CD14-positive monocyte (primary cell): ENCODE measurements around the gene KLC4. TPM values are rescaled to one million over a fixed set of nuclear protein-coding genes. Genes with fewer than 3 reads are reported as not detected.

Experiments used
- DNase-seq, 3 donors: peaks; one replicate each; pipeline ENCODE4 v3.0.0-alpha.2; 2011 to 2022
- H2AFZ ChIP-seq: 2 replicates; pipeline ENCODE4 v1.6.0; 2012; ENCODE audit warnings: mild to moderate bottlenecking, low read depth, low read length, inconsistent platforms; ENCODE audit not compliant: insufficient read depth, poor library complexity, severe bottlenecking
- H3K27ac ChIP-seq, 2 donors: 1 replicate in 1 of 2; 2 replicates in 1 of 2; pipeline ENCODE4 v1.5.1; 2012 to 2013; ENCODE audit warnings: low read length in 2 of 2, control low read depth in 1 of 2, inconsistent platforms in 1 of 2, low read depth in 1 of 2, mild to moderate bottlenecking in 1 of 2
- H3K27me3 ChIP-seq, 2 donors: one replicate each; pipeline versions ENCODE4 v1.6.0 to v1.6.1; 2011 to 2013; ENCODE audit warnings: low read length in 2 of 2; ENCODE audit not compliant: control insufficient read depth in 2 of 2, insufficient read depth in 2 of 2
- H3K36me3 ChIP-seq, 2 donors: replicated peaks in 1 of 2; 1 replicate in 1 of 2; 2 replicates in 1 of 2; pipeline versions ENCODE4 v1.5.1 to v1.6.1; 2012 to 2013; ENCODE audit warnings: low read length in 2 of 2, control low read depth in 1 of 2, inconsistent platforms in 1 of 2, mild to moderate bottlenecking in 1 of 2; ENCODE audit not compliant: insufficient read depth in 2 of 2, control insufficient read depth in 1 of 2
- H3K4me1 ChIP-seq, 2 donors: 1 replicate in 1 of 2; 2 replicates in 1 of 2; pipeline versions ENCODE4 v1.5.1 to v1.6.1; 2012 to 2013; ENCODE audit warnings: low read length in 2 of 2, control low read depth in 1 of 2, inconsistent platforms in 1 of 2, mild to moderate bottlenecking in 1 of 2, moderate library complexity in 1 of 2; ENCODE audit not compliant: insufficient read depth in 2 of 2, control insufficient read depth in 1 of 2
- H3K4me2 ChIP-seq: replicated peaks from 2 replicates; pipeline ENCODE3; 2012; ENCODE audit warnings: low read length, moderate library complexity, mild to moderate bottlenecking; ENCODE audit not compliant: poor library complexity, severe bottlenecking; ENCODE audit errors: extremely low read depth
- H3K4me3 ChIP-seq, 3 experiments: fragments of 200-600 bp in 1 of 3; sonication (generic) in 1 of 3; replicated peaks in 1 of 3; 1 replicate in 2 of 3; 2 replicates in 1 of 3; pipeline ENCODE4 v1.5.1; 2011 to 2013; ENCODE audit warnings: low read length in 3 of 3, mild to moderate bottlenecking in 3 of 3, control low read depth in 2 of 3, low read depth in 2 of 3, inconsistent platforms in 1 of 3, moderate library complexity in 1 of 3
- H3K79me2 ChIP-seq: 2 replicates; pipeline ENCODE4 v1.6.0; 2012; ENCODE audit warnings: mild to moderate bottlenecking, control low read depth, inconsistent platforms, low read length, moderate library complexity; ENCODE audit not compliant: insufficient read depth
- H3K9ac ChIP-seq: 2 replicates; pipeline ENCODE4 v1.6.0; 2017; ENCODE audit warnings: low read length, mild to moderate bottlenecking; ENCODE audit not compliant: insufficient read depth, poor library complexity, severe bottlenecking
- H3K9me3 ChIP-seq, 2 donors: replicated peaks in 1 of 2; 1 replicate in 1 of 2; 2 replicates in 1 of 2; pipeline versions ENCODE4 v1.5.1 to v1.6.1; 2012 to 2013; ENCODE audit warnings: low read length in 2 of 2, control low read depth in 1 of 2; ENCODE audit not compliant: control insufficient read depth in 1 of 2, insufficient read depth in 1 of 2
- H4K20me1 ChIP-seq: 2 replicates; pipeline ENCODE4 v1.6.0; 2012; ENCODE audit warnings: mild to moderate bottlenecking, low read length, control low read depth, moderate library complexity; ENCODE audit not compliant: insufficient read depth
- H3K27ac Mint-ChIP-seq, 7 donors: one replicate each; pipeline ENCODE4 v1.8.0; 2020; ENCODE audit warnings: mild to moderate bottlenecking in 7 of 7, mixed read lengths in 7 of 7, moderate library complexity in 6 of 7, inconsistent platforms in 2 of 7
- H3K27me3 Mint-ChIP-seq, 3 donors: one replicate each; pipeline ENCODE4 v1.8.0; 2021 to 2022; ENCODE audit warnings: low read depth in 3 of 3, mild to moderate bottlenecking in 3 of 3, mixed read lengths in 3 of 3, moderate library complexity in 3 of 3, inconsistent platforms in 1 of 3
- H3K36me3 Mint-ChIP-seq, 2 donors: one replicate each; pipeline ENCODE4 v1.8.0; 2020; ENCODE audit warnings: mixed read lengths in 2 of 2, inconsistent platforms in 1 of 2, mild to moderate bottlenecking in 1 of 2
- H3K4me1 Mint-ChIP-seq: one replicate; pipeline ENCODE4 v1.8.0; 2020; ENCODE audit warnings: mild to moderate bottlenecking, mixed read lengths
- H3K4me3 Mint-ChIP-seq, 2 donors: one replicate each; pipeline ENCODE4 v1.8.0; 2020; ENCODE audit warnings: mild to moderate bottlenecking in 2 of 2, mixed read lengths in 2 of 2, moderate library complexity in 1 of 2
- H3K9me3 Mint-ChIP-seq, 7 donors: one replicate each; pipeline ENCODE4 v1.8.0; 2020 to 2022; ENCODE audit warnings: mixed read lengths in 7 of 7, mild to moderate bottlenecking in 6 of 7, moderate library complexity in 6 of 7, inconsistent platforms in 2 of 7
- WGBS: methylation state at CpG from one replicate; pipeline ENCODE4 v1.1.5; 2013; ENCODE audit warnings: missing lambda C conversion rate; ENCODE audit not compliant: insufficient coverage; 5-methylcytosine and 5-hydroxymethylcytosine counted together
- intact Hi-C, 2 donors: fragments of 100-400 bp; cut with micrococcal nuclease; formaldehyde crosslinking; loops; one replicate each; pipeline versions ENCODE4 v1.15.0 to v1.15.1; 2023
- polyA plus RNA-seq, 3 donors: library from polyadenylated mRNA; depleted of rRNA in 1 of 3; unstranded in 2 of 3; stranded (reverse) in 1 of 3; fragments of 300-500 nt in 2 of 3; fragments of >200 nt in 1 of 3; fragmentation: Illumina TruSeq in 2 of 3; gene quantifications; 1 replicate in 2 of 3; 2 replicates in 1 of 3; pipeline ENCODE4 v1.2.3, GENCODE V29; 2012 to 2021
- TF ChIP-seq, protein P1 (sequence below): fragments of 200-600 bp; IDR thresholded peaks from one replicate; pipeline ENCODE4 v1.8.0; 2022; ENCODE audit warnings: antibody characterized with exemption, mild to moderate bottlenecking

The KLC4 gene
- polyA plus RNA-seq, 3 donors = 6.0 to 16.2 (median 6.1) TPM

GRCh38 chr6:43092635-43093034 is 33.2 kb downstream of the KLC4 start:
- H3K36me3 Mint-ChIP-seq = no peaks in the 10 kb centered on the region
- TF ChIP-seq, protein P1, sequence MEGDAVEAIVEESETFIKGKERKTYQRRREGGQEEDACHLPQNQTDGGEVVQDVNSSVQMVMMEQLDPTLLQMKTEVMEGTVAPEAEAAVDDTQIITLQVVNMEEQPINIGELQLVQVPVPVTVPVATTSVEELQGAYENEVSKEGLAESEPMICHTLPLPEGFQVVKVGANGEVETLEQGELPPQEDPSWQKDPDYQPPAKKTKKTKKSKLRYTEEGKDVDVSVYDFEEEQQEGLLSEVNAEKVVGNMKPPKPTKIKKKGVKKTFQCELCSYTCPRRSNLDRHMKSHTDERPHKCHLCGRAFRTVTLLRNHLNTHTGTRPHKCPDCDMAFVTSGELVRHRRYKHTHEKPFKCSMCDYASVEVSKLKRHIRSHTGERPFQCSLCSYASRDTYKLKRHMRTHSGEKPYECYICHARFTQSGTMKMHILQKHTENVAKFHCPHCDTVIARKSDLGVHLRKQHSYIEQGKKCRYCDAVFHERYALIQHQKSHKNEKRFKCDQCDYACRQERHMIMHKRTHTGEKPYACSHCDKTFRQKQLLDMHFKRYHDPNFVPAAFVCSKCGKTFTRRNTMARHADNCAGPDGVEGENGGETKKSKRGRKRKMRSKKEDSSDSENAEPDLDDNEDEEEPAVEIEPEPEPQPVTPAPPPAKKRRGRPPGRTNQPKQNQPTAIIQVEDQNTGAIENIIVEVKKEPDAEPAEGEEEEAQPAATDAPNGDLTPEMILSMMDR = no peak
- no peak overlapping the region for H3K4me3 Mint-ChIP-seq
- Histone ChIP-seq H3K27ac (no peak overlapping the region), H3K4me2 (no peak overlapping the region), H3K4me3 (no peak overlapping the region), H3K9ac (no peak overlapping the region), H4K20me1 (no peaks in the 10 kb centered on the region), H3K79me2 (no peaks in the 10 kb centered on the region), H3K9me3 (no peaks in the 10 kb centered on the region), H3K4me1 (peaks cover 0 to 24% of the 10 kb centered on the region in 2 donors), H2AFZ (no peak overlapping the region), H3K36me3 (no peaks in the 10 kb centered on the region), H3K27me3 (no peaks in the 10 kb centered on the region)
- intact Hi-C loops = no loop called here
- no peak overlapping the region for H3K27ac Mint-ChIP-seq
- DNase-seq = no peak
- no peaks in the 10 kb centered on the region for H3K9me3 Mint-ChIP-seq
- H3K27me3 Mint-ChIP-seq = peaks cover 0 to 3% (median 2%) of the 10 kb centered on the region in 3 donors
- peaks cover 31% of the 10 kb centered on the region for H3K4me1 Mint-ChIP-seq

DNA sequence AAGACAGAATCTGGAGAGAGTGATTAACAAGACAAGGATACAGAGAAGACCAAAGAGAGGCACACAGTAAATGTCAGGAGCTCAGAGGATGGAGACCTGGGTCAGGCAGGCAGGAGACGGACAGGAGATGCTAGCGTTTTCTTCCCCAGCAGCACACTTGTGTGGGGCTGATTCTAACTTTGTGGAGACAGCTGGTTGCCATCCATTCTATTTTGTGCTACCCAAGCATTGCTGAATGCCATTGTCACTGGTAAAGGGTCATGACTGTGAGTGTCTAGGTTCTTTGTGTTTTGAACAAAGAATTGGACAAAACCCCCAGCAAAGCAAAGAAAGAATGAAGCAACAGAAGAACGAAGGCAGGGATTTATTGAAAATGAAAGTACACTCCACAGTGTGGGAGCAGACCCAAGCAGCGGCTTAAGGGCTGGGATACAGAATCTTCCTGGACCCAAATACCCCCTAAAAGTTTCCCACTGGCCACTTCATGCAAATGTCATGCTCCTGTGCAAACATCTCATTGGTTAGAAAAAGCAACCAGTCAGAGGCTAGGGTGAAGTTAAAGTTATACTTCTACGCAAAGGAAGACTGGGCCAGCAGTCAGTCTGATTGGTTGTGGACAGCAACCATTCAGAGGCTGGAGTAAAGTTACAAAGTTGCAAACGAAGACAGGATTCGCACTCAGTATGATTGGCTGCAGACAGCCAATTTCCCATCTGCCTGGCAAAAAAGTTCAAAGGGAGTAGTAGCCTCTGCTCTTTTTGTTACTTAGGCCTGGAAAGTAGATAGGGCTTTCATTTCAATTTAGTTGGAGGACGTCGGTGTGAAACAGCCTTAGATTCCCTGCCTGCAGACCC is 34.2 kb downstream of the KLC4 start:
- Histone ChIP-seq H3K9me3 (no peaks in the 10 kb centered on the region), H3K9ac (peak overlapping the region; percentile 48), H2AFZ (peak overlapping the region; percentile 79), H3K4me3 (peak overlapping the region; percentile 37 to 68 (median 52)), H3K79me2 (no peaks in the 10 kb centered on the region), H3K4me1 (peaks cover 0 to 24% of the 10 kb centered on the region in 2 donors), H4K20me1 (no peaks in the 10 kb centered on the region), H3K27me3 (no peaks in the 10 kb centered on the region), H3K4me2 (peak overlapping the region; percentile 64), H3K27ac (peak overlapping the region in 1 of 2 donors; percentile 54), H3K36me3 (no peaks in the 10 kb centered on the region)
- H3K36me3 Mint-ChIP-seq = no peaks in the 10 kb centered on the region
- WGBS = 85% methylated on average over 5 of the region's 9 CpGs
- intact Hi-C loops = no loop called here
- DNase-seq = peak in 2 of 3 donors; percentile 16 to 23
- H3K4me1 Mint-ChIP-seq = peaks cover 31% of the 10 kb centered on the region
- TF ChIP-seq, protein P1 = no peak
- peaks cover 0 to 3% (median 2%) of the 10 kb centered on the region in 3 donors for H3K27me3 Mint-ChIP-seq
- no peaks in the 10 kb centered on the region for H3K9me3 Mint-ChIP-seq
- peak overlapping the region; percentile 72 to 74 for H3K4me3 Mint-ChIP-seq
- peak overlapping the region in 3 of 7 donors; percentile 47 to 58 (median 56) for H3K27ac Mint-ChIP-seq
